ENCODE measurements around the gene PHF14. TPM values are rescaled to one million over a fixed set of nuclear protein-coding genes. Genes with fewer than 3 reads are reported as not detected.
"Not testable (repeated sequence)": the region's sequence is repeated elsewhere in the genome, so short reads cannot be mapped to it uniquely, and the experiment has no call there.

PHF14 gene, protein sequence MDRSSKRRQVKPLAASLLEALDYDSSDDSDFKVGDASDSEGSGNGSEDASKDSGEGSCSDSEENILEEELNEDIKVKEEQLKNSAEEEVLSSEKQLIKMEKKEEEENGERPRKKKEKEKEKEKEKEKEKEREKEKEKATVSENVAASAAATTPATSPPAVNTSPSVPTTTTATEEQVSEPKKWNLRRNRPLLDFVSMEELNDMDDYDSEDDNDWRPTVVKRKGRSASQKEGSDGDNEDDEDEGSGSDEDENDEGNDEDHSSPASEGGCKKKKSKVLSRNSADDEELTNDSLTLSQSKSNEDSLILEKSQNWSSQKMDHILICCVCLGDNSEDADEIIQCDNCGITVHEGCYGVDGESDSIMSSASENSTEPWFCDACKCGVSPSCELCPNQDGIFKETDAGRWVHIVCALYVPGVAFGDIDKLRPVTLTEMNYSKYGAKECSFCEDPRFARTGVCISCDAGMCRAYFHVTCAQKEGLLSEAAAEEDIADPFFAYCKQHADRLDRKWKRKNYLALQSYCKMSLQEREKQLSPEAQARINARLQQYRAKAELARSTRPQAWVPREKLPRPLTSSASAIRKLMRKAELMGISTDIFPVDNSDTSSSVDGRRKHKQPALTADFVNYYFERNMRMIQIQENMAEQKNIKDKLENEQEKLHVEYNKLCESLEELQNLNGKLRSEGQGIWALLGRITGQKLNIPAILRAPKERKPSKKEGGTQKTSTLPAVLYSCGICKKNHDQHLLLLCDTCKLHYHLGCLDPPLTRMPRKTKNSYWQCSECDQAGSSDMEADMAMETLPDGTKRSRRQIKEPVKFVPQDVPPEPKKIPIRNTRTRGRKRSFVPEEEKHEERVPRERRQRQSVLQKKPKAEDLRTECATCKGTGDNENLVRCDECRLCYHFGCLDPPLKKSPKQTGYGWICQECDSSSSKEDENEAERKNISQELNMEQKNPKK
- 10 to 100 TPM; 42.6 to 73.5 (median 66.9) TPM for total RNA-seq

GRCh38 chr7:10973061-10973941 is at the start of gene PHF14:
Gene PHF14 (plus strand): TSS chr7:10973872. CDS start chr7:10974324, 452 bp downstream.
- H3K4me1 ChIP-seq: no peaks in the 10 kb centered on the region
- H3K36me3 ChIP-seq: no peaks in the 10 kb centered on the region
- peak; percentile 96 to 97 for DNase-seq (ENCODE audit: low spot score in 2 of 2)
- H3K27ac ChIP-seq: peak within 1 kb of the TSS; percentile 82 to 90
- H3K4me3 ChIP-seq: peak within 1 kb of the TSS; percentile 69 to 94 (median 92)
- H3K9me3 ChIP-seq: no peaks in the 10 kb centered on the region
- H3K27me3 ChIP-seq: no peaks in the 10 kb centered on the region
- TF ChIP-seq POLR2A (IDR thresholded peaks at IDR 0.05): peak; percentile 52
- TF ChIP-seq POLR2AphosphoS5 (IDR thresholded peaks at IDR 0.05): peak; percentile 41 to 69 (median 42)
- no peak for TF ChIP-seq CTCF (IDR thresholded peaks at IDR 0.05)
- intact Hi-C loops (cut with DNase I; ENCODE audit: low total_unique reads): no loop called here

- no peak for TF ChIP-seq CTCF (IDR thresholded peaks at IDR 0.05)
- no peak for TF ChIP-seq POLR2A (IDR thresholded peaks at IDR 0.05)
- TF ChIP-seq POLR2AphosphoS5 (IDR thresholded peaks at IDR 0.05): no peak
- Histone ChIP-seq H3K36me3 (no peaks in the 10 kb centered on the region), H3K9me3 (no peaks in the 10 kb centered on the region), H3K27me3 (no peaks in the 10 kb centered on the region), H3K27ac (no peak overlapping the region), H3K4me3 (no peak overlapping the region), H3K4me1 (no peaks in the 10 kb centered on the region)
- intact Hi-C loops (cut with DNase I; ENCODE audit: low total_unique reads): no loop called here
- no peak for DNase-seq (ENCODE audit: low spot score in 2 of 2)
Observed at GRCh38 chr7:10924370-10924769, 49.3 kb upstream of the PHF14 start.

GRCh38 chr7:10928203-10928602 is 45.5 kb upstream of the PHF14 start:
- H3K9me3 ChIP-seq; H3K36me3 ChIP-seq; H3K27ac ChIP-seq; H3K4me1 ChIP-seq; H3K4me3 ChIP-seq; intact Hi-C loops (cut with DNase I; ENCODE audit: low total_unique reads); DNase-seq (ENCODE audit: low spot score in 2 of 2); H3K27me3 ChIP-seq: not testable (repeated sequence)

- intact Hi-C loops (cut with DNase I; ENCODE audit: low total_unique reads): no loop called here
- Histone ChIP-seq H3K36me3 (no peaks in the 10 kb centered on the region), H3K4me3 (no peak overlapping the region), H3K27ac (no peak overlapping the region), H3K27me3 (no peaks in the 10 kb centered on the region), H3K9me3 (no peaks in the 10 kb centered on the region), H3K4me1 (no peaks in the 10 kb centered on the region)
- TF ChIP-seq CTCF (IDR thresholded peaks at IDR 0.05) (no peak), POLR2AphosphoS5 (IDR thresholded peaks at IDR 0.05) (no peak), POLR2A (IDR thresholded peaks at IDR 0.05) (no peak)
- no peak for DNase-seq (ENCODE audit: low spot score in 2 of 2)
Observed at GRCh38 chr7:10930551-10930950, 43.1 kb upstream of the PHF14 start.

- no peaks in the 10 kb centered on the region for H3K9me3 ChIP-seq
- intact Hi-C loops (cut with DNase I; ENCODE audit: low total_unique reads): no loop called here
- H3K27ac ChIP-seq: no peak overlapping the region
- H3K27me3 ChIP-seq: no peaks in the 10 kb centered on the region
- H3K4me3 ChIP-seq: no peak overlapping the region
- TF ChIP-seq POLR2AphosphoS5 (IDR thresholded peaks at IDR 0.05): no peak
- TF ChIP-seq CTCF (IDR thresholded peaks at IDR 0.05): no peak
- no peak for TF ChIP-seq POLR2A (IDR thresholded peaks at IDR 0.05)
- H3K4me1 ChIP-seq: no peaks in the 10 kb centered on the region
- DNase-seq (ENCODE audit: low spot score in 2 of 2): no peak
- no peaks in the 10 kb centered on the region for H3K36me3 ChIP-seq
Observed at GRCh38 chr7:10931161-10931560, 42.5 kb upstream of the PHF14 start.
